ENCODE results near the gene AZIN2. TPM values are rescaled to one million over a fixed set of nuclear protein-coding genes. Genes with fewer than 3 reads are reported as not detected.
"Not testable (repeated sequence)": the region's sequence is repeated elsewhere in the genome, so short reads cannot be mapped to it uniquely, and the experiment has no call there.

AZIN2 gene
- polyA plus RNA-seq, 2 of the 4 experiments (the other 2 are of a cell fraction): 1.6 to 1.9 TPM

DNA sequence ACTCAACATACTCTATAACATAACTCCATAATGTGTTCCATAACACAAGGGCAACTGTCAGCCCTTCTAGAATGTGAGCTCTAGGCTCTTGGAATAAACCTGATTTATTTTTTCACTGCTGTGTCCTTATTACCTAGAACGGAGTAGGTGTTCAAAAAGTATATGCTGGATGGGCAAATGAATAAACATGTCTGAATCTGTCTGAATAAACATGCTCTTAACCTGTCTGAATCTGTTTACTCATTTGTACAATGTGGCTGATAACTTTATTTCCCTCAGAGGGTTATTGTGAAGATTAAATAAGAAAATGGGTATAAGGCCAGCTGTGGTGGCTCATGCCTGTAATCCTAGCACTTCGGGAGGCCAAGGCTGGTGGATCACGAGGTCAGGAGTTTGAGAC, 42.3 kb downstream of the AZIN2 start:
- DNase-seq (ENCODE audit: low read depth in 1 of 2, low spot score in 1 of 2) (no peak), FAIRE-seq (no peak), ATAC-seq (no peak)
- H3K4me3 ChIP-seq: no peak overlapping the region
- H3K4me2 ChIP-seq: no peak overlapping the region
- TF ChIP-seq, protein P1, sequence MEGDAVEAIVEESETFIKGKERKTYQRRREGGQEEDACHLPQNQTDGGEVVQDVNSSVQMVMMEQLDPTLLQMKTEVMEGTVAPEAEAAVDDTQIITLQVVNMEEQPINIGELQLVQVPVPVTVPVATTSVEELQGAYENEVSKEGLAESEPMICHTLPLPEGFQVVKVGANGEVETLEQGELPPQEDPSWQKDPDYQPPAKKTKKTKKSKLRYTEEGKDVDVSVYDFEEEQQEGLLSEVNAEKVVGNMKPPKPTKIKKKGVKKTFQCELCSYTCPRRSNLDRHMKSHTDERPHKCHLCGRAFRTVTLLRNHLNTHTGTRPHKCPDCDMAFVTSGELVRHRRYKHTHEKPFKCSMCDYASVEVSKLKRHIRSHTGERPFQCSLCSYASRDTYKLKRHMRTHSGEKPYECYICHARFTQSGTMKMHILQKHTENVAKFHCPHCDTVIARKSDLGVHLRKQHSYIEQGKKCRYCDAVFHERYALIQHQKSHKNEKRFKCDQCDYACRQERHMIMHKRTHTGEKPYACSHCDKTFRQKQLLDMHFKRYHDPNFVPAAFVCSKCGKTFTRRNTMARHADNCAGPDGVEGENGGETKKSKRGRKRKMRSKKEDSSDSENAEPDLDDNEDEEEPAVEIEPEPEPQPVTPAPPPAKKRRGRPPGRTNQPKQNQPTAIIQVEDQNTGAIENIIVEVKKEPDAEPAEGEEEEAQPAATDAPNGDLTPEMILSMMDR (IDR thresholded peaks at IDR 0.05): no peak
- no peak for TF ChIP-seq ZFP36 (IDR thresholded peaks at IDR 0.05; ENCODE audit: borderline replicate concordance, partially characterized antibody)
- TF ChIP-seq NPAS2 (CRISPR knock-in tag; IDR thresholded peaks at IDR 0.05; ENCODE audit: borderline replicate concordance): no peak
- TF ChIP-seq NFE2L2 (conservative IDR thresholded peaks at IDR 0.05; ENCODE audit: low read length): no peak
- TF ChIP-seq MAZ (IDR thresholded peaks at IDR 0.05; ENCODE audit: borderline replicate concordance, low read depth, low read length): no peak
- TF ChIP-seq NR3C1 (IDR thresholded peaks at IDR 0.05): no peak
- TF ChIP-seq ZC3H11A (IDR thresholded peaks at IDR 0.05): no peak
- no peak for TF ChIP-seq CBX2 (IDR thresholded peaks at IDR 0.05; ENCODE audit: borderline replicate concordance, low read depth)
- CTCF ChIA-PET: interaction anchor here (1.1 to 1.6 kb wide), 2 partner anchors 20 to 333 kb away, joined by 3 to 4 read pairs; no protein-coding TSS in a partner anchor
- no peaks in the 10 kb centered on the region for H3K9me3 ChIP-seq
- H3K27ac ChIP-seq: no peak overlapping the region
- POLR2A ChIA-PET: no interaction called here
- 41% methylated on average over 3 of the region's 3 CpGs for WGBS (ENCODE audit: missing lambda C conversion rate)
- peaks cover 4% of the 10 kb centered on the region; the same call in 1 of the 3 replicates for H3K4me1 ChIP-seq

DNA sequence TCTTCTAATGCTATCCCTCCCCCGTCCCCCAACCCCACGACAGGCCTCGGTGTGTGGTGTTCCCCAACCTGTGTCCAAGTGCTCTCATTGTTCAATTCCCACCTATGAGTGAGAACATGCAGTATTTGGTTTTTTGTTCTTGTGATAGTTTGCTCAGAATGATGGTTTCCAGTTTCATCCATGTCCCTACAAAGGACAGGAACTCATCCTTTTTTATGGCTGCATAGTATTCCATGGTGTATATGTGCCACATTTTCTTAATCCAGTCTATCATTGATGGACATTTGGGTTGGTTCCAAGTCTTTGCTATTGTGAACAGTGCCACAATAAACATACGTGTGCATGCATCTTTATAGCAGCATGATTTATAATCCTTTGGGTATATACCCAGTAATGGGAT, 43.7 kb downstream of the AZIN2 start:
- ATAC-seq; H3K4me3 ChIP-seq; H3K27ac ChIP-seq; FAIRE-seq; POLR2A ChIA-PET; H3K4me2 ChIP-seq; H3K9me3 ChIP-seq; DNase-seq (ENCODE audit: low read depth in 1 of 2, low spot score in 1 of 2); H3K4me1 ChIP-seq: not testable (repeated sequence)
- 100% methylated on average over 4 of the region's 4 CpGs for WGBS (ENCODE audit: missing lambda C conversion rate)
- CTCF ChIA-PET: interaction anchor here (1.2 to 1.5 kb wide), 2 partner anchors 9 to 30 kb away, joined by 3 to 8 read pairs; no protein-coding TSS in a partner anchor

DNA sequence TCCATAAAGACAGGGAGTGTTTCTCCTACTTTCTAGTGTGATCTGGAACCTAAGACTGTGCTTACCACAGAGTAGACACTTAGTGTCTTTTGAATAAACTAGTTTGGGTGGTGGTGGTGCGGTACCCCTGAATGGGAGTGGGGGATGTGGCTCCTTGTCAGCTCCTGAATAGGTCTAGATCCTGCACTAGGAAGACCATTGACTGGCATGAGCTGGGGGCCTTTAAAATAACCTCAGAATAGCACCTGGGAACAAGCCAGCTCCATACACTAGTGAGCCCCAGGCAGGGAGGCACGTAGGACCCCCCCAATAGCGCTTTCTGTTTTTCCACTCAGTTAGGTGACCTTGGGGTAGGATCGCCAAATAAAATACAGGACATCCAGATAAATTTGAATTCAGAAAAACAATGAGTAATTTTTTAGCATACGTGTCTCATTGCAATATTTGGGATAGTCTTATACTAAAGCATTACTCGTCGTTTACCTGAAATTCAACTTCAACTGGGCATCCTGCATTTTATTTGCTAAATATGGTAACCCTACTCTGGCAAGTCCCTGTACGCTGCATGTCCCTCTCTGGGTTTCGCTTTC, 45.6 kb downstream of the AZIN2 start:
- H3K27ac ChIP-seq: peak overlapping the region; percentile 85 to 89
- H3K4me1 ChIP-seq: peaks cover 4% of the 10 kb centered on the region; the same call in 1 of the 3 replicates
- FAIRE-seq (no peak), DNase-seq (ENCODE audit: low read depth in 1 of 2, low spot score in 1 of 2) (no peak), ATAC-seq (no peak)
- CTCF ChIA-PET: interaction anchor here (1.2 to 2.1 kb wide), 15 partner anchors 11 to 254 kb away, joined by 3 to 18 read pairs (median 4); partner anchors contain the start of gene AZIN2
- peak overlapping the region; percentile 63 for H3K4me3 ChIP-seq
- no peaks in the 10 kb centered on the region for H3K9me3 ChIP-seq
- H3K4me2 ChIP-seq: peak overlapping the region; percentile 87
- peak; percentile 94 for TF ChIP-seq KDM1A (IDR thresholded peaks at IDR 0.05; ENCODE audit: low read depth)
- TF ChIP-seq CBX8 (IDR thresholded peaks at IDR 0.05): no peak
- peak; percentile 86 for TF ChIP-seq HDAC2 (IDR thresholded peaks at IDR 0.05)
- 13% methylated on average over 9 of the region's 9 CpGs for WGBS (ENCODE audit: missing lambda C conversion rate)
- POLR2A ChIA-PET: interaction anchor here (0.9 to 1.0 kb wide), 3 partner anchors 40 to 131 kb away, joined by 3 read pairs; no protein-coding TSS in a partner anchor

DNA sequence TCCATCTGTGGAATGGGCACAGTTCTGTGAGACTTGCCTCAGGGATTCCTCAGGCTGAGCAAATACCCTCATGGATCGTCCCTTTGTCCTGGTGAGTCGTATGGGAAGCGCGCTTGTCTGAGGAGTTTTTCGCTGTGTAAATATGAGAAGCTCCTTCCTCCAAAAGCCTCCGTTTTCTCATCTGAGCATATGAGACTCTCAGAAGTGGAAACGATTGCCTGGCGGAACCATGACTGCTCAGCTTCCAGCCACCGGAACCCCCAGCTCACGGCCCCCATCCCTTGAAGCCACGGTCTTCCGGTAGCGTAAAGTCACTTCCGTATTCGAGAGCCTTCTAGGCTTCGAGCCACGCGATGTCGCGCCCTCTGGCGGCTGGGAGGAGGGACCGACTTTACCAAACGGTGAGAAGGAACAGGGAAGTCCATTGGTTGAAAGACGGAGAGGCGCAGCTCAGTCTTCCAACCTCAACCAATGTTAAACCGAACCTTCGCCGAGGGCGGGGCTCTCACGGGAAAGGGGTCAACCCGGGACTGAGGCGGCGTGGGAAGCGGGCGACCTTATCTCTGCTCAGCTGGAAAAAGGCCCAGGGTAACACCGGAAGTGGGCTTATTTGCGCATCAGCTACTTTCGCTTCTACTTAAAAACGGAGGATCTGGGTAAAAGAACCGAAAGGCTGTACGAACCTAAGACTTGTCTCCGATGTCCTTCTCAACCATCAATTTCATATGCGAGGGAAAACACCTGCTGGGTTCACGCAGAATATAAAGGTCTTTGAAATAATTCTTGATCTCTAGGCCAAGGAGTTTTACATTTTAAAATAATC, 46.3 kb downstream of the AZIN2 start:
- POLR2A ChIA-PET: interaction anchor here (0.9 to 1.0 kb wide), 3 partner anchors 41 to 130 kb away, joined by 3 read pairs; no protein-coding TSS in a partner anchor
- ATAC-seq: peak; percentile 99
- peak overlapping the region; percentile 87 for H3K4me2 ChIP-seq
- no peaks in the 10 kb centered on the region for H3K9me3 ChIP-seq
- CTCF ChIA-PET: interaction anchor here (0.8 to 2.1 kb wide), 16 partner anchors 10 to 255 kb away, joined by 3 to 18 read pairs (median 4); partner anchors contain the start of gene AZIN2
- WGBS (ENCODE audit: missing lambda C conversion rate): 7% methylated on average over 24 of the region's 44 CpGs
- peak overlapping the region; percentile 85 to 89 for H3K27ac ChIP-seq
- H3K4me3 ChIP-seq: peak overlapping the region; percentile 63
- FAIRE-seq: no peak
- peak; percentile 94 to 99 for DNase-seq (ENCODE audit: low read depth in 1 of 2, low spot score in 1 of 2)
- peaks cover 4% of the 10 kb centered on the region; the same call in 1 of the 3 replicates for H3K4me1 ChIP-seq
- TF ChIP-seq, protein P2, sequence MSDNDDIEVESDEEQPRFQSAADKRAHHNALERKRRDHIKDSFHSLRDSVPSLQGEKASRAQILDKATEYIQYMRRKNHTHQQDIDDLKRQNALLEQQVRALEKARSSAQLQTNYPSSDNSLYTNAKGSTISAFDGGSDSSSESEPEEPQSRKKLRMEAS (IDR thresholded peaks at IDR 0.05): peak; percentile 95
- TF ChIP-seq CEBPB (IDR thresholded peaks at IDR 0.05): 0 out of 4 replicates have a peak, but pooled peaks of 1 of the 2 experiments have one; percentile 3
- TF ChIP-seq, protein P3, sequence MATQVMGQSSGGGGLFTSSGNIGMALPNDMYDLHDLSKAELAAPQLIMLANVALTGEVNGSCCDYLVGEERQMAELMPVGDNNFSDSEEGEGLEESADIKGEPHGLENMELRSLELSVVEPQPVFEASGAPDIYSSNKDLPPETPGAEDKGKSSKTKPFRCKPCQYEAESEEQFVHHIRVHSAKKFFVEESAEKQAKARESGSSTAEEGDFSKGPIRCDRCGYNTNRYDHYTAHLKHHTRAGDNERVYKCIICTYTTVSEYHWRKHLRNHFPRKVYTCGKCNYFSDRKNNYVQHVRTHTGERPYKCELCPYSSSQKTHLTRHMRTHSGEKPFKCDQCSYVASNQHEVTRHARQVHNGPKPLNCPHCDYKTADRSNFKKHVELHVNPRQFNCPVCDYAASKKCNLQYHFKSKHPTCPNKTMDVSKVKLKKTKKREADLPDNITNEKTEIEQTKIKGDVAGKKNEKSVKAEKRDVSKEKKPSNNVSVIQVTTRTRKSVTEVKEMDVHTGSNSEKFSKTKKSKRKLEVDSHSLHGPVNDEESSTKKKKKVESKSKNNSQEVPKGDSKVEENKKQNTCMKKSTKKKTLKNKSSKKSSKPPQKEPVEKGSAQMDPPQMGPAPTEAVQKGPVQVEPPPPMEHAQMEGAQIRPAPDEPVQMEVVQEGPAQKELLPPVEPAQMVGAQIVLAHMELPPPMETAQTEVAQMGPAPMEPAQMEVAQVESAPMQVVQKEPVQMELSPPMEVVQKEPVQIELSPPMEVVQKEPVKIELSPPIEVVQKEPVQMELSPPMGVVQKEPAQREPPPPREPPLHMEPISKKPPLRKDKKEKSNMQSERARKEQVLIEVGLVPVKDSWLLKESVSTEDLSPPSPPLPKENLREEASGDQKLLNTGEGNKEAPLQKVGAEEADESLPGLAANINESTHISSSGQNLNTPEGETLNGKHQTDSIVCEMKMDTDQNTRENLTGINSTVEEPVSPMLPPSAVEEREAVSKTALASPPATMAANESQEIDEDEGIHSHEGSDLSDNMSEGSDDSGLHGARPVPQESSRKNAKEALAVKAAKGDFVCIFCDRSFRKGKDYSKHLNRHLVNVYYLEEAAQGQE (IDR thresholded peaks at IDR 0.05): no peak
- TF ChIP-seq BHLHE40 (IDR thresholded peaks at IDR 0.05; ENCODE audit: low read depth, low read length): no peak
- TF ChIP-seq, protein P4, sequence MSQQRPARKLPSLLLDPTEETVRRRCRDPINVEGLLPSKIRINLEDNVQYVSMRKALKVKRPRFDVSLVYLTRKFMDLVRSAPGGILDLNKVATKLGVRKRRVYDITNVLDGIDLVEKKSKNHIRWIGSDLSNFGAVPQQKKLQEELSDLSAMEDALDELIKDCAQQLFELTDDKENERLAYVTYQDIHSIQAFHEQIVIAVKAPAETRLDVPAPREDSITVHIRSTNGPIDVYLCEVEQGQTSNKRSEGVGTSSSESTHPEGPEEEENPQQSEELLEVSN (IDR thresholded peaks at IDR 0.05; ENCODE audit: borderline replicate concordance, low read depth): peak; percentile 78
- TF ChIP-seq, protein P5, sequence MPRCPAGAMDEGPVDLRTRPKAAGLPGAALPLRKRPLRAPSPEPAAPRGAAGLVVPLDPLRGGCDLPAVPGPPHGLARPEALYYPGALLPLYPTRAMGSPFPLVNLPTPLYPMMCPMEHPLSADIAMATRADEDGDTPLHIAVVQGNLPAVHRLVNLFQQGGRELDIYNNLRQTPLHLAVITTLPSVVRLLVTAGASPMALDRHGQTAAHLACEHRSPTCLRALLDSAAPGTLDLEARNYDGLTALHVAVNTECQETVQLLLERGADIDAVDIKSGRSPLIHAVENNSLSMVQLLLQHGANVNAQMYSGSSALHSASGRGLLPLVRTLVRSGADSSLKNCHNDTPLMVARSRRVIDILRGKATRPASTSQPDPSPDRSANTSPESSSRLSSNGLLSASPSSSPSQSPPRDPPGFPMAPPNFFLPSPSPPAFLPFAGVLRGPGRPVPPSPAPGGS (IDR thresholded peaks at IDR 0.05): 0 out of 3 replicates have a peak, but pooled peaks have one; percentile 39
- peak; percentile 39; the same call in 1 of the 2 replicates for TF ChIP-seq KDM5A (IDR thresholded peaks at IDR 0.05)
